ENCODE measurements around the gene GSC2. TPM values are rescaled to one million over a fixed set of nuclear protein-coding genes. Genes with fewer than 3 reads are reported as not detected.

GSC2 gene
- total and polyA plus RNA-seq, 9 of the 15 experiments (the other 6 are each of a cell fraction or from before 2014, with no cell fraction given): not detected

- TF ChIP-seq ZNF318 (IDR thresholded peaks at IDR 0.05; ENCODE audit: borderline replicate concordance in 1 of 2, low read depth in 1 of 2) (no peak), KDM1A (IDR thresholded peaks at IDR 0.05) (no peak), HDAC6 (IDR thresholded peaks at IDR 0.05; ENCODE audit: low read depth, low read length) (peak; percentile 90), RBM14 (IDR thresholded peaks at IDR 0.05; ENCODE audit: borderline replicate concordance, insufficient read depth, low read depth, low read length) (no peak), HOMEZ (CRISPR knock-in tag; IDR thresholded peaks at IDR 0.05) (no peak), MLX (CRISPR knock-in tag; conservative IDR thresholded peaks at IDR 0.05) (no peak; a peak in 1 of 4 replicates), PCBP1 (IDR thresholded peaks at IDR 0.05; ENCODE audit: low read depth, low read length, poor library complexity, severe bottlenecking) (no peak), THRB (CRISPR knock-in tag; conservative IDR thresholded peaks at IDR 0.05) (no peak), PHF8 (IDR thresholded peaks at IDR 0.05; ENCODE audit: borderline replicate concordance, low read length) (no peak), RB1 (IDR thresholded peaks at IDR 0.05; ENCODE audit: low read depth) (no peak), E2F1 (CRISPR knock-in tag; IDR thresholded peaks at IDR 0.05) (0 out of 2 replicates have a peak, but pooled peaks have one; percentile 6), STAT5B (CRISPR knock-in tag; IDR thresholded peaks at IDR 0.05) (no peak), RBM25 (IDR thresholded peaks at IDR 0.05; ENCODE audit: low read depth, low read length, severe bottlenecking) (no peak), ZNF764 (CRISPR knock-in tag; IDR thresholded peaks at IDR 0.05; ENCODE audit: low read depth) (no peak)
Observed at GRCh38 chr22:19176732-19177131, 26.6 kb upstream of the GSC2 start (continued).

Data from K562 (cell line).